ENCODE measurements around the gene MCMBP.

Gene MCMBP

GRCh38 chr10:119783665-119784027 lies 89.0 kb downstream of the MCMBP start:
- ATAC-seq = no peak
- no peak for TF ChIP-seq PATZ1 (CRISPR knock-in tag; IDR thresholded peaks at IDR 0.05; ENCODE audit: borderline replicate concordance)

GRCh38 chr10:119782981-119783664 lies 89.5 kb downstream of the MCMBP start:
- TF ChIP-seq ARNTL (CRISPR knock-in tag; IDR thresholded peaks at IDR 0.05; ENCODE audit: borderline replicate concordance, low read depth) (no peak), CREB5 (CRISPR knock-in tag; IDR thresholded peaks at IDR 0.05; ENCODE audit: low read depth) (no peak)
- ATAC-seq = no peak

- no peak for ATAC-seq
- TF ChIP-seq TSHZ2 (CRISPR knock-in tag; IDR thresholded peaks at IDR 0.05) (no peak), TOX (CRISPR knock-in tag; IDR thresholded peaks at IDR 0.05; ENCODE audit: borderline replicate concordance) (no peak), OSR1 (CRISPR knock-in tag; IDR thresholded peaks at IDR 0.05) (no peak), CSRNP3 (CRISPR knock-in tag; IDR thresholded peaks at IDR 0.05) (no peak), RARB (CRISPR knock-in tag; IDR thresholded peaks at IDR 0.05) (no peak), ZNF8 (CRISPR knock-in tag; IDR thresholded peaks at IDR 0.05) (no peak), BACH2 (CRISPR knock-in tag; IDR thresholded peaks at IDR 0.05; ENCODE audit: borderline replicate concordance) (no peak), ISL1 (CRISPR knock-in tag; IDR thresholded peaks at IDR 0.05) (no peak), ZC3H10 (CRISPR knock-in tag; IDR thresholded peaks at IDR 0.05) (no peak), ZNF70 (CRISPR knock-in tag; IDR thresholded peaks at IDR 0.05) (no peak), PATZ1 (CRISPR knock-in tag; IDR thresholded peaks at IDR 0.05; ENCODE audit: borderline replicate concordance) (no peak), ZFP3 (CRISPR knock-in tag; IDR thresholded peaks at IDR 0.05) (no peak), POU6F1 (CRISPR knock-in tag; IDR thresholded peaks at IDR 0.05; ENCODE audit: borderline replicate concordance, low read depth) (no peak), PPARA (CRISPR knock-in tag; IDR thresholded peaks at IDR 0.05; ENCODE audit: borderline replicate concordance) (no peak), CSDC2 (CRISPR knock-in tag; IDR thresholded peaks at IDR 0.05) (no peak), ARNTL (CRISPR knock-in tag; IDR thresholded peaks at IDR 0.05; ENCODE audit: borderline replicate concordance, low read depth) (no peak), GLIS3 (CRISPR knock-in tag; IDR thresholded peaks at IDR 0.05) (no peak)
Measured at GRCh38 chr10:119781498-119781897, 91.1 kb downstream of the MCMBP start.
